ENCODE measurements around the gene OSBP2. TPM values are rescaled to one million over a fixed set of nuclear protein-coding genes. Genes with fewer than 3 reads are reported as not detected.

Gene OSBP2
- total RNA-seq, 1 donor from 2014 or later: 0.58 TPM

DNA sequence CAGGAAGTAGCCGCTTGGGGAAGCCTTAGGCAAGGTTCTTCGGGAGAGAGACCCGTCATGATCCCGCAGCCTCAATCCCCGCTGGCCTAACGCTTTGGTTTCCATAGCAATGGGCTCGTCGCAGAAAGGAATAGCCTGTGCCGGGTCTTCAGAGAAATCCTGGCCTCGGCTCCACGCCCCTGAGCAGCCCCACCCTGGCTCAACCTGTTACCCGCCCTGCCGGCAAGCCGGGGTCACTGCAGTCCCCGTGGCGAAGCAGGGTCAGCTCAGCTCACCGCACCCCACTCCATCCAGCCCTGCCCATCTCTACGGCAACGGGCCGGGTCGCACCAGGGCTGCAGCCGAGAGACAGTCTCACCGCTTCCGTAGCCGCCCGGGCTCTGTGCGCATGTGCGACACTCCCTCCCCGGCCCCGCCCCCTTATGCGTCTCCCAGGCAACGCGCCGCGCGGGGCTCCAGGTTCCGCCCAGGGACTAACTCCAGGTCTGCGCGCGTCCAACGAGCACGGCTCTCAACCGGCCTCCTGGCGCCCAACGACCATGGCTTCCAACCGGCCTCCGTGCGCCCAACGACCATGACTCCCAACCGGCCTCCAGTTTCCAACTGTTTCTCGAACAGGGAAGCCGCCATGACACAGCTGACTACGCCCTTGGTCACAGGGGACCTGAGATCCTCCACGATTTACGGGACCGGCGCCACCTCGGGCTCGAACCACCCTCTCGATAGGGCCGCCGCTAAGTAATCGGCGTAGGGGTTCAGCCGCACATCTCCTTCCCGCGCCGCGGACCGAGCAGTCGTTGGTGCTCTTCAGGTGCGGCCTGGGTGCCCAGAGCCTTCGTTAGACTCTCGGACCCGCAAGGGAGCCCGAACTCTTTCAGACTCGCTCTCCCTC is 26.9 kb upstream of the OSBP2 start, which contains the start of gene DUSP18:
Gene DUSP18, minus strand, starts transcription at position 382 of the 892 bp plus-strand sequence. CDS start 3,872 bp downstream, outside the sequence.
- Mint-ChIP-seq H3K9me3 (no peaks in the 10 kb centered on the region), H3K4me1 (peaks cover 13% of the 10 kb centered on the region), H3K36me3 (peaks cover 8% of the 10 kb centered on the region), H3K4me3 (peak within 1 kb of the TSS; percentile 90), H3K27ac (peak within 1 kb of the TSS; percentile 88), H3K27me3 (ENCODE audit: insufficient read depth, low read depth) (peaks cover 7% of the 10 kb centered on the region)
- peak within 1 kb of the TSS; percentile 8 for H3K9ac ChIP-seq
- no peaks in the 10 kb centered on the region for H4K20me1 ChIP-seq (ENCODE audit: low read depth)
- TF ChIP-seq EZH2 (IDR thresholded peaks at IDR 0.05) (peak; percentile 40), EZH2phosphoT487 (IDR thresholded peaks at IDR 0.05) (no peak)
- TF ChIP-seq, protein P1, sequence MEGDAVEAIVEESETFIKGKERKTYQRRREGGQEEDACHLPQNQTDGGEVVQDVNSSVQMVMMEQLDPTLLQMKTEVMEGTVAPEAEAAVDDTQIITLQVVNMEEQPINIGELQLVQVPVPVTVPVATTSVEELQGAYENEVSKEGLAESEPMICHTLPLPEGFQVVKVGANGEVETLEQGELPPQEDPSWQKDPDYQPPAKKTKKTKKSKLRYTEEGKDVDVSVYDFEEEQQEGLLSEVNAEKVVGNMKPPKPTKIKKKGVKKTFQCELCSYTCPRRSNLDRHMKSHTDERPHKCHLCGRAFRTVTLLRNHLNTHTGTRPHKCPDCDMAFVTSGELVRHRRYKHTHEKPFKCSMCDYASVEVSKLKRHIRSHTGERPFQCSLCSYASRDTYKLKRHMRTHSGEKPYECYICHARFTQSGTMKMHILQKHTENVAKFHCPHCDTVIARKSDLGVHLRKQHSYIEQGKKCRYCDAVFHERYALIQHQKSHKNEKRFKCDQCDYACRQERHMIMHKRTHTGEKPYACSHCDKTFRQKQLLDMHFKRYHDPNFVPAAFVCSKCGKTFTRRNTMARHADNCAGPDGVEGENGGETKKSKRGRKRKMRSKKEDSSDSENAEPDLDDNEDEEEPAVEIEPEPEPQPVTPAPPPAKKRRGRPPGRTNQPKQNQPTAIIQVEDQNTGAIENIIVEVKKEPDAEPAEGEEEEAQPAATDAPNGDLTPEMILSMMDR (IDR thresholded peaks at IDR 0.05): peak; percentile 57
- peaks cover 11% of the 10 kb centered on the region for H3K4me1 ChIP-seq
- DNase-seq (ENCODE audit: low spot score): peak; percentile 97
- H3K27ac ChIP-seq: no peak within 1 kb of the TSS
- H3K4me3 ChIP-seq: peak within 1 kb of the TSS; percentile 75
- H3K36me3 ChIP-seq: no peaks in the 10 kb centered on the region
- no peaks in the 10 kb centered on the region for H3K79me2 ChIP-seq (ENCODE audit: low read depth)
- H3K4me2 ChIP-seq: peak within 1 kb of the TSS; percentile 97
- H3F3A ChIP-seq (ENCODE audit: low read depth): peaks cover 11% of the 10 kb centered on the region
- peaks cover 35% of the 10 kb centered on the region for H3K27me3 ChIP-seq
- no peaks in the 10 kb centered on the region for H3K9me3 ChIP-seq (ENCODE audit: low read depth)
- H2AFZ ChIP-seq (replicated peaks): peak within 1 kb of the TSS; percentile 87

DNA sequence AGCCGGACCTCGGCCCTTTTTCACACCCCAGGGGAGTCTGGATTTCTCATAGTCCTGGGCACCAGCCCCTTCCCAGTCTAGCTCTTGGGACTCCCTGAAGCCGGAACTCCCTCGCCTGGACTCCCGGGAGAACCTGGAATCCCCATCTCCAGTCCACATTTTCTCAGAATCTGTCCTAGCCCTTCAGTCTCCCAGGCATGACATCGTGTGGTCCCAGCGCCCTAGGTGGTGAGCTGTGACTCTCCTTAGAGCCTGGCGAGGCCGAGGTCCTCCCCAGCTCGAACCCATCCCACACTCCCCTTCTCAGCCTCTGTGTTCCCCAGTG is 26.3 kb upstream of the OSBP2 start:
- H3K9me3 Mint-ChIP-seq: no peaks in the 10 kb centered on the region
- H2AFZ ChIP-seq (replicated peaks): peak overlapping the region; percentile 87
- peaks cover 11% of the 10 kb centered on the region for H3F3A ChIP-seq (ENCODE audit: low read depth)
- H3K4me3 ChIP-seq: peak overlapping the region; percentile 75
- TF ChIP-seq, protein P1 (IDR thresholded peaks at IDR 0.05): no peak
- TF ChIP-seq EZH2phosphoT487 (IDR thresholded peaks at IDR 0.05) (no peak), EZH2 (IDR thresholded peaks at IDR 0.05) (no peak)
- no peak overlapping the region for H3K27ac ChIP-seq
- no peaks in the 10 kb centered on the region for H3K79me2 ChIP-seq (ENCODE audit: low read depth)
- peak; percentile 18 for DNase-seq (ENCODE audit: low spot score)
- H3K27me3 ChIP-seq: peaks cover 35% of the 10 kb centered on the region
- no peaks in the 10 kb centered on the region for H4K20me1 ChIP-seq (ENCODE audit: low read depth)
- peaks cover 13% of the 10 kb centered on the region for H3K4me1 Mint-ChIP-seq
- peaks cover 10% of the 10 kb centered on the region for H3K27me3 Mint-ChIP-seq (ENCODE audit: insufficient read depth, low read depth)
- H3K36me3 Mint-ChIP-seq: peaks cover 2% of the 10 kb centered on the region
- H3K9ac ChIP-seq: peak overlapping the region; percentile 8
- peaks cover 11% of the 10 kb centered on the region for H3K4me1 ChIP-seq
- no peaks in the 10 kb centered on the region for H3K36me3 ChIP-seq
- H3K27ac Mint-ChIP-seq: peak overlapping the region; percentile 88
- peak overlapping the region; percentile 90 for H3K4me3 Mint-ChIP-seq
- H3K4me2 ChIP-seq: peak overlapping the region; percentile 96
- H3K9me3 ChIP-seq (ENCODE audit: low read depth): no peaks in the 10 kb centered on the region

DNA sequence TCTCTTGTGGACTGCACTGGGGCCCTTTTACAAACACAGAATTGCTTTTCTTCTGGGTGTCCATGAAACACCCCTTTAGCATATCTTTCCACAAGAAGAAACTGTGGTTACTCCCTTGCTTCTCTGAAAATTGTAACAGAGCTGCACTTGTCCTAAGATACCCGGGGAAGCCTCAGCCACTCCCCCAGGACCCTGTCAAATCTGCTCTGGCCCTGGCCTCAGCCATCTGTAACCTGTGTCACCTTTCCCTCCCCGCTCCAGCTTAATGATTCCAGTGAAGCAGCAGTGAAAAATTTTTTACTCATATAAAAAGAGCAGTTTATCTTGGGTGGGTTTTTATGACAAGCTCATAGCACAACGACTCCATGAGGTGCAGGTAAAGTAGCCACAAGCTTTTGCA is 23.6 kb upstream of the OSBP2 start:
- TF ChIP-seq EZH2phosphoT487 (IDR thresholded peaks at IDR 0.05) (no peak), EZH2 (IDR thresholded peaks at IDR 0.05) (no peak)
- TF ChIP-seq, protein P1 (IDR thresholded peaks at IDR 0.05): no peak
- no peaks in the 10 kb centered on the region for H3K9me3 Mint-ChIP-seq
- Histone ChIP-seq H3K4me2 (no peak overlapping the region), H3K4me1 (peaks cover 11% of the 10 kb centered on the region), H3K36me3 (no peaks in the 10 kb centered on the region), H3F3A (ENCODE audit: low read depth) (peaks cover 11% of the 10 kb centered on the region), H3K79me2 (ENCODE audit: low read depth) (no peaks in the 10 kb centered on the region), H3K9me3 (ENCODE audit: low read depth) (no peaks in the 10 kb centered on the region), H4K20me1 (ENCODE audit: low read depth) (no peaks in the 10 kb centered on the region), H3K27me3 (peaks cover 35% of the 10 kb centered on the region), H3K4me3 (no peak overlapping the region), H2AFZ (replicated peaks) (no peak overlapping the region), H3K9ac (no peak overlapping the region), H3K27ac (no peak overlapping the region)
- no peak overlapping the region for H3K27ac Mint-ChIP-seq
- DNase-seq (ENCODE audit: low spot score): no peak
- no peaks in the 10 kb centered on the region for H3K36me3 Mint-ChIP-seq
- peaks cover 10% of the 10 kb centered on the region for H3K27me3 Mint-ChIP-seq (ENCODE audit: insufficient read depth, low read depth)
- H3K4me1 Mint-ChIP-seq: peaks cover 12% of the 10 kb centered on the region
- H3K4me3 Mint-ChIP-seq: no peak overlapping the region

Measured in neural progenitor cell (in vitro differentiated cells).